NCI-H1092 treated with DMSO at 0.1 percent for 48 hours (cell line): ENCODE measurements around the gene IGFALS.

Source experiments
- DNase-seq: peaks from one replicate; lab custom pipeline; 2025; lab: John Stamatoyannopoulos, UW

IGFALS gene

DNA sequence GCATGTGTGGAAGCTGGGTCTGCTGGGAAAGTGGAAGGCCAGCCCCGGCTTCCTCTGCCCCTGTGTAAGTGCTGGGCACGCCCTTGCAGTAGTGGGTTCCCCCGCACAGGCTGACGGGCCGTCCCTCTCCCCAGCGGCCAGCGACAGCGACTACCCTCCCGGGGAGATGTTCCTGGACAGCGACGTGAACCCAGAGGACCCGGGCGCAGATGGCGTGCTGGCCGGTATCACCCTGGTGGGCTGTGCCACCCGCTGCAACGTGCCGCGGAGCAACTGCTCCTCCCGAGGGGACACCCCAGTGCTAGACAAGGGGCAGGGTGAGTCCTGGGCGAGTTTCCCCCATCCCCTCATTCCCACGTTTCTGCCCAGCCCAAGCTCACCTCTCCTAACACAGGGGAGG, 27.7 kb downstream of the IGFALS start:
- DNase-seq = no peak

DNA sequence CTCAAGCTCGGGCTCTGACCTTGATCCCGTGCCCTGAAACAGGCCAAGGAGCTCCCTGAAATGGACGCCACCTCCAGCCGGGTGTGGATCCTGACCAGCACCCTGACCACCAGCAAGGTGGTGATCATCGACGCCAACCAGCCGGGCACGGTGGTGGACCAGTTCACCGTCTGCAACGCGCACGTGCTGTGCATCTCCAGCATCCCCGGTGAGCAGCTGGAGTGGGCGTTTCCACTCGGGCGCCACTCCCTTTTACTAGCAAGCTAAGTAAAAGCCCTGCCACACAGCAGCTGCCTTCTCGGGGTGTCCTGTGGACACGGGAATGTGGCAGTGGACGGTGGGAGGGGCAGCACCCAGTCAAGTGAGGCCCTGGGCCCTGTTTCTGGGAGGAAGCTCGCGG, 28.5 kb downstream of the IGFALS start:
- DNase-seq = no peak

- no peak for DNase-seq
These were observed 29.7 kb downstream of the IGFALS start for GRCh38 chr16:1763521-1764511.

GRCh38 chr16:1762879-1763520, 30.5 kb downstream of the IGFALS start:
- no peak for DNase-seq

DNA sequence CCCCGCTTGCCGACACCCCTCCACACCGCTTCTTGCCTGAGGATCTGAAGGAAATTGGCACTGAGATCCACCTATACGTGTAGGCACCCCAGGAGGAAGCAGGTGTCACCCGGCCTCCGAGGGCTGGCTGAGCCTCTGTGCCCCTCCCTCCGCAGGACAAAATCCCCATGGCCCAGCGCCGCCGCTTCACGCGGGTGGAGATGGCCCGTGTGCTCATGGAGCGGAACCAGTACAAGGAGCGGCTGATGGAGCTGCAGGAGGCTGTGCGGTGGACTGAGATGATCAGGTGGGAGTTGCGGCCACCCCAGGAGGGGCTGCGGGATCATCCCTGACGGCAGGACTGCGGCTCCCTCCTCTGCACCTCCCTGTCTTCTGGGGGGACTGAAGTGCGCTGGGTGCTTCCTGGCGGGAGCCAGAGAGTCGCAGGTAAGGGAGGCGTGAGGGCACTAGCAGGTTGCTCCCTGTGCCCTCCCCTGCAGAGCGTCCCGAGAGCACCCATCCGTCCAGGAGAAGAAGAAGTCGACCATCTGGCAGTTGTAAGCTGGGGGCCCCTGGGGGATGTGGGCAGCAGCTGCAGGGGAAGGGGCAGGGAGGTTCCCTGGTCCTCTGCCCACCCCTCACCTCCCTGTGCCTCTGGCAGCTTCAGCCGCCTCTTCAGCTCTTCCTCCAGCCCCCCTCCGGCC, 31.2 kb downstream of the IGFALS start:
- no peak for DNase-seq

GRCh38 chr16:1761751-1762150, 31.8 kb downstream of the IGFALS start:
- DNase-seq = no peak

DNA sequence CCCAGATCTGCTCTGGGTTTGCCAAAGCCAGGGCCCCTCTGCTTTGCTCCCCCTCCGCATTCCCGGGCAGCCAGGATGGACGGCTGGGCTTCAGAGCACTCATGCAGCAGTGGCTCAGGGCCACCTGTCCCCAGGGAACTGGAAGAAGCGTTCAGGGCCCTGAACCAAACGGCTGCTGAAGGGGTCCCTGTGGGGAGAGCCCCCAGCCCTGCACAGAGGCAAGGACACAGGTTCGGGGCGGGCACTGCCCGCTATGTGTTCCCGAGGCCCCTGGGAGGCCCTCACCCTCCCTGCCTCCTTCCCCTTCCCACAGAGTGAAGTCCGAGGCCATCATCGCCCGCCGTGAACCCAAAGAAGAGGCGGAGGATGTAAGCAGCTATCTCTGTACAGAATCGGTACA, 32.6 kb downstream of the IGFALS start:
- no peak for DNase-seq

GRCh38 chr16:1759511-1759910, 34.0 kb downstream of the IGFALS start:
- no peak for DNase-seq

DNA sequence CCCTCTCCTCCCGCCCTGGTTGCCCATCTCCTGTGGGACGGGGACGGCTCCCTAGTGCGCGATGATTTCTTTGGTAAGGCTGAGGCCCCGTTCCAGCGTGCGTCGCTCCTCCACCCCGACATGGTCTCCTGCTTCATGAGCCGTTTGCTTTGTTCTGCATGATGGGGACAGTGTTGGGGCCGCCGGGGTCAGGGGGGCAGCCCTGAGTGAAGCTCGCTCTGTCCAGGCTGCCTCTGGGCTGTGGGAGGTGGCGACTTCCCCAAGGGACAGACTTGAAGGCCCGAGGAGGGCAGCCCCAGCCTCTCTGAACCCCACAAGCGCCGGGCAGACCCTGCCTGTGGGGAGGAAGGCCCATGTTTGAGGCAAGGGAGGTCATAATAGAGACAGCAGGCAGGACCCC, 34.6 kb downstream of the IGFALS start:
- DNase-seq = no peak

DNA sequence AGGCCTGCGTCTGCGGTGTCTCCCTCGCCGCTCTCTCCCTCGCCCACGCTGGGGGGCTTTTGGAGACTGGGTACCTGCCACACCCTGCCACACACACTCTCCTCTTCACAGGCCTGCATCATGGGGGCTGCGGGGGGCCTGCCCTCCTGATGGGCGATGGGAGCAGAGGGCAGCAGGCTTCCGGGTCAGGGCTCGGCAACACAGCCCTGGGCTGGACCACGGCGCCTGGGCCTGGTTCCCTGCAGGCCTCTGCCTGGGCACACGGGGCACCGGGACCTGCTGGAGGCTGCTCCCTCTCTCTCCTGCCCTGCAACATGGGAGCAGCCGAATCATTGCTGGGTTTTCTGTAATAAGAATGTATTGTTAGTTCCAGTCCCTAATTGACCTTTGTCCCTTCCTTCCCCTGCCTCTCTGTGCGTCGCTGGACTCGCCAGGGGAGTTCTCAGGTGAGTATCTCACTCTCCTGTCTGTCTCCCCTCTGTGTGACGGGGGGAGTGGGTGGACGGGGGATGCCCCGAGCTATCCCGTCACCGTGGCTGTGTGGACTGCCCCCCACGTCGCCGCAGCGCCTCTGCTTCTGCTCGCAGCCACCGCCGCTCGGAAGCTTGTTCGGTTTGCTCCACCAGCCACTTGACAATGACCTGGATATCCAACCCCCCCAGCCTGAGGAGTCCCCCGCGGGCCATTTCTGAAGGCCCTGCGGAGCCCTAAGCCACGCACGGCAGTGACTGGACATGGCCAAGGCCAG, 35.6 kb downstream of the IGFALS start:
- DNase-seq = no peak

GRCh38 chr16:1754204-1754603, 39.3 kb downstream of the IGFALS start:
- no peak for DNase-seq

DNA sequence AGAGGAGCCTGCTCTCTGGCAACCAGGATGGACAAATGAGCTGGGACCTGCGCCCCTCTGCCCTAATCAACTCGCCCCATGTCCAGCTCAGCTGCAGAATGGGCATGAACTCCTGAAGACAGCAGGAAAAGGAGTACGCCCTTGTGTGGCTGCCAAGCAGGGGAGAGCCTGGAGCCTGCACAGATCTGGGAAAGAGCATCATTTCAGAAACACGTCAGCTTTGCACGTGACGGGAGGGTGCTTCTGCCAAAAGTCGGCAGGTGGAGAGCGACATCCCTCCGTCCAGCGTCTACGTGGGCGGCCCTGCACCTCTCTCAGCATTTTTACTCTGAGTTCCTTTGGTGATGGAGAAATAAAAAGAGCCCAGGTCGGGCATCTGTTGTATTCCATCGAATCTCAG, 40.7 kb downstream of the IGFALS start:
- DNase-seq = no peak

- DNase-seq = no peak
These were observed 41.6 kb downstream of the IGFALS start for GRCh38 chr16:1751946-1752345.

DNA sequence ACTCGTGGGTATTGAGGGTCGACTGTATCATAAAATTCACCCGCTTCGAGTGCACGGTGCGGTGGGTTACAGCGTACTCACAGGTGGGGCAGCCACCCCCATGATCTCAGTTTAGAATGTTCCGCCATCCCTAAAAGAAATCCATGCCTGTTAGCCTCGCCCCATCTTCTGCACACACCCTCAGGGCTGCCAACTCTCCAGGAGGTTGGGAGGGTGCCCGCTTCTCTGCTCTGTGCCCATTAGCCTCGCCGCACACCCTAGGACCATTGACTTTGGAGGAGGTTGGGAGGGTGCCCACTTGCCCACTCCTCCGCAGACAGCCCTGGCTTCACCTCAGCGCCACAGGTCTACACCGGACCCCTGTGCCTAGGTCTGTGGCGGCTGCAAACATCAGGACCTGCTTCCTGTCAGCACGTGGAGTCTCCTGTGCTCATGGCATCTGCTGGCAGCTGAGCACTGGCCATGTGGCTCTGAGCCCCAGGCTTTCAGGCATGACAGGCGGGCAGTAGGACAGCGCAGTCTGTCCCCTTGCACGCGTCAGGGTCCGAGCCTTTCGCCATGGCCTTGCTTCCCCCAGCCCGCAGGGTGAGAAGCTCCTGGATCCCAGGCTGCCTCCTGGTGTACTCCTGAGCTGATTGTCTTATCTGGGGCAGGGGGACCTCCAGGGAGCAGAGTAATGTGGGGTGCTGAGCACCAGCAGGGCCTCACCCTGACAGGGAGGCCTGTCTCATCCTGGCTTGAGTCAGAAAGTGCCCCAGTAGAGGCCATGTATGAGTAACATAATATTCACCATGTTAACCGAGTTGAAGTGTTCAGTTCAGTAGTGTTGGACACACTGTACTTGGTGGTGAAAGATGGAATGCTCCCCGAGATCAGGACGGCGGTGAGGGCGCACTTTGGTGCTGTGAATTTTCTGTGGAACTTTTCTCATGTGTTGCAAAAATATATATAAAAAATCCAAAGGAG, 44.1 kb downstream of the IGFALS start:
- DNase-seq = no peak

GRCh38 chr16:1747934-1748333, 45.6 kb downstream of the IGFALS start:
- DNase-seq = no peak

- DNase-seq = no peak
These were observed 46.8 kb downstream of the IGFALS start for GRCh38 chr16:1746693-1747195.

DNA sequence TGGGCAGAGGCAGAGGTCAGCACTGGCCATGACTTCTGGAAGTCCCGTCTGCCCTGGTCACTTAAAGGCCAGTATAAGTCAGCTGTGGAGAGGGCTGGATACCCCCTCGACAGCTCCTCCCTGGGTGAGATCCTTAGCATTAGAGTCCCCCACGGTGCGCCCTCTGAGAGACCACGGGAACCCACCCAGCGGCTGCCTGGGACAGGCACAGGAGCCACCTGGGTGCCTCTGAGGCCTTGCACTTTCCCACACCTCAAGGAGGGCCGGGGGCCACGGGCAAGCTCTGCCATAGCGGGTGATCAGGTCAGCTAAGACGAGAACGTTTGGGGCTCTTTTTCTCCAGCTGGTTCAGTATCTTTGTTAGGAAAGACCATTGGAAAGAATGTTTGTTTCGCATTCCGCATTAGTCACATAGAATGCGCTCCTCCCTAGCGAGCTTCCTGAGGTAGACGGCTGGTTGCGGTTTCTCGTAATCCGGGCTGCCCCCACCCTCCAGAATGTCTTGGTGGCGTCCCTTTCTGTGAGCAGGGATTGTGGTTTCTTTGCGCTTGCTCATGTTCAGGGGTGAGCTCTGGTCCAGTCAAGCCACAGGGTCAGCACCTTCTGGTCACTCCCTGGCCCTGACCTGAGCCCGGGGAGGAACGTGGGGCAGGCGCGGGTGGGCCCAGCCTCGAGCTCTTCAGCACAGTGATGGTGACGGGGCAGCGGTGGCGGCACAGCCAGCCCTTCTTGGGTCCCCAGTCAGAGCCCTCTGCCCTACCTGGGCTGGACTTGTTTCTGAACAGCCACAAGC, 47.4 kb downstream of the IGFALS start:
- no peak for DNase-seq

- no peak for DNase-seq
These were observed 48.2 kb downstream of the IGFALS start for GRCh38 chr16:1745181-1745899.

DNA sequence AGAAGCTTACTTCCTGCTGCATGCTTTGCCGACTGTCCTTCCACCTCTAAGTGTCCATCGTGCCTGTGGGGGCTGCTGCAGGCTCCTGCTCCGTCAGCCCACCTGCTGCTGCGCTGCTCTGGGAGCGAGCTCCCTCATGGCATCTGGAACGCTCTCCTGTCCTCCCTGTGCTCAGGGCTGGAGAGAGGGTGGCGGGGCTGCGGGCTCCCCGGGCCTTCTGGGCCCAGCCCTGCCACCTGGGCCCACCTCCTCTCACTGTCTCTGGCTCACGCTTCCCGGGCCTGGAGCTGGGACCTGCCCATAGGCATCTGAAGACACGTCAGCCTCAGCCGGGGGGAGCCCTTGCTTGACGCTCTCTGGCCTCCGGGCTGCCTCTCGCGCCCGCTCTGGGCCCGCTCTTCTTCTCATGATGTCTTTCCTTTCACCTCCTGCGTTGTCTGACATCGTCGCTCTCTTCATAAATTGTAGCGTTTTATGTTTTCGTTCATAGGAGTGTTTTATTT, 49.1 kb downstream of the IGFALS start:
- no peak for DNase-seq
